GM19240 (cell line): ENCODE results near the gene CANT1.
"Not testable (repeated sequence)": the region's sequence is repeated elsewhere in the genome, so short reads cannot be mapped to it uniquely, and the experiment has no call there.

Source experiments
- DNase-seq: peaks from one replicate; pipeline ENCODE4 v3.0.0; 2011; ENCODE audit warnings: low spot score; ENCODE audit not compliant: insufficient read length

The CANT1 gene

DNA sequence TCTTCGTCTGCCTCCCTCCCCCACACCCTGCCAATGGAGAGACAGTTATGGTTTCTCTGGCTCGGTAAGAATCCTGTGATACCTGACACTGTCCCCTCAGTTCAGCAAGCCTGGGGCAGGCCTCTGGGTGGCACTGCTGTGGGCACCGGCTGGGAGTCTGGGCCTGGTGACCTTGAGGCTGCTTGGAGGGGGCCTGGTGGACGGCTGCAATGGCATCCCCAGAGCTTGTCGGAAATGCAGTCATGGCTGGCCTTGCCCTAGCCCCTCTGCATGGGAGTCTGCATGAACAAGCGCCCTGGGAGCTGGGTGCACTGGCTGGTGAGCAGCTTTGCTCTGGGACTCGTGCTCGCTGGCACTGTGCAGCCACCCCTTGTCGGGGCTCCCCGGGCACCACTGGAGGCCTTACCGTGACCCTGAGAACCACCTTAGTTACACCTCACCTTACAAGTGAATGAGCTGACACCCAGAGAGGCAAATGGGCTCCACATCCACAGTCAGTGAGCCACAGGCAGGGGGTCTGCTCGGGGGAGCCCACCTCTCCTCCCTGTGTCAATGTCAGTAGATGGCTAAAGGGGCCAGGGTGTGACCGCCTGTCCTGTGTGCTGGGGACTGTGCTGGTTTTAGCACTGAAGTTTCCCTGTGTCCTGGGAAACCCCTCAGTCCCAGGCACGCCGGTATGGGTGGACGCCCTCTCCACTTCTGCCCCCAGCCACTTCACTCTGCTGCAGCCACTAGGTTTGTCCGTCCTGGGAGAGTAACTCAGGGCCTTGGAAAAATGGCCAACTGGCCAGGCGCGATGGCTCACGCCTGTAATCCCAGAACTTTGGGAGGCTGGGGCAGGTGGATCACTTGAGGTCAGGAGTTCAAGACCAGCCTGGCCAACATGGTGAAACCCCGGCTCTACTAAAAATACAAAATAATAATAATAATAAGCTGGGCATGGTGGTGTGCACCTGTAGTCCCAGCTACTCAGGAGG, 31.3 kb downstream of the CANT1 start:
- DNase-seq, result no peak

DNA sequence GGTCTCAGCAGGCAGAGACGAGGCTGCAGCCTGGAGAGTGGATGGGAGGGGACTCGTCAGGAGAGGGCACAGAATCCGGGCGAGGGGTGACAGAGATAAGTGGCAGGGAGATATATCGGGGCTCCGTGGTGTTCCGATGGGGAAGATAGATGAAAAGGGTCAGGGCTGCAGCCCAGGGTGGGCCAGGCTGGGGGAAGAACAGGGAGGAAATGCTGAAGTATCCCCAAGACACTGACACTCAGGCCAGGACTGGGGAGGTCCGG, 32.0 kb downstream of the CANT1 start:
- no peak for DNase-seq

- no peak for DNase-seq
Measured at GRCh38 chr17:78976907-78977680, 32.5 kb downstream of the CANT1 start.

DNA sequence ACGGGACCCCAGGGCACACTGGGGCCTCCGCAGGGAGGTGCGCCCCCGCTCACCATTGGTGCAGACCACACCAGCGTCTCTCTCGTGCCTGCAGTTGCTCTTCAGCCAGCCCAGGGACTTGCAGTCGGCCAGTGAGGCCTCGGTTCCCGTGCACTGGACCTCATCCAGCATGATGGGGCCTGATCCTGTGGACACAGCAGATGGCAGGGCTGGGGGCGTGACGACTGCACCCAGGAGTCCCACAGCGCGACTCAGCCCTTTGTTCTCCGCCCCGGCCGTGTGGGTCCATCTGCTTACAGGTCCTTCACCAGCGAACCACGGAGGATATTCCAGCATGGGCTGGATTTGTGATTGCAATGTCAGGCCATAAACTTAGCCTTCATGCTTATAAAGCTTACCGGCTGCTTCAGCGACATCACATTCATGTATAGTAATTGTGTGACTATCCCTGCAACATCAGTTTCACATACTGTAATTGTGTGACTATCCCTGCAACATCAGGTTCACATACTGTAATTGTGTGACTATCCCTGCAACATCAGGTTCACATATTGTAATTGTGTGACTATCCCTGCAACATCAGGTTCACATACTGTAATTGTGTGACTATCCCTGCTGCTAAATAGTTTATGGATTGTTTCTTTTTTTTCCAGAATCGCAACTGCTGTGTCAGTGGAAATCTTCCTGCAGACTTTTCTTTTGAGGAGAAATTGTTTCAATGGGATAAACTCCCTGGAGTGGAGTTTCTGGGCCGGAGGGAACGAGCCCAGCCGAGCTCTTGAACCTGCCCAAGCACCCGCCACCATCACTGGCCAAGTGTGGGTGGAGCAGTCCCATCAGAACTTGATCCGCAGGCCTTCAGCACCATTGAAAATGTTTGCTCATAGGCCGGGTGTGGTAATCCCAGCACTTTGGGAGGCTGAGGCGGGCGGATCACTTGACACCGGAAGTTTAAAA, 34.7 kb downstream of the CANT1 start:
- DNase-seq, result no peak

- DNase-seq, result no peak
Measured at GRCh38 chr17:78973792-78974520, 35.6 kb downstream of the CANT1 start.

GRCh38 chr17:78973196-78973595, 36.4 kb downstream of the CANT1 start:
- no peak for DNase-seq

GRCh38 chr17:78972507-78973105, 37.0 kb downstream of the CANT1 start:
- no peak for DNase-seq

- no peak for DNase-seq
Measured at GRCh38 chr17:78971756-78972506, 37.6 kb downstream of the CANT1 start.

GRCh38 chr17:78970834-78971755, 38.5 kb downstream of the CANT1 start:
- DNase-seq, result peak; percentile 86

DNA sequence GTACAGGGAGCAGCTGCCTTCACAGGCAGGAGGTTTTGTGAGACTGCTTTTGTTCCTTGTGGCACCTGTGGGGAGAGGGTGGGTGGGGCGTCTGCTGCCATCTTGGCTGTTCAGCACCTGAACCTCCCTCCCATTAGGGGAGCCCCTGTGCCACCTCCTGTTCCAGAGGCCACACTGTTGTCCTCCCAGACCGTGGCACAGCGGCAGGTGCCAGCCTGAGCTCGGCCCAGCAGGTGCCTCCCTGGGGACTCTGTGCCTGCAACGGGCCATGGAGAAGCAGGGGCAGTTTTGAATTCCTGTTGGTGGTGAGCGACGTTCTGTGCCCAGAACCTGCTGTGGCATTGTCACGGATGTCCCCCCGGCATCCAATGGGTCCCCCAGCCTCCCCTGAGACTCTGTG, 39.7 kb downstream of the CANT1 start:
- DNase-seq, result no peak

- no peak for DNase-seq
Measured at GRCh38 chr17:78967782-78968362, 41.7 kb downstream of the CANT1 start.

DNA sequence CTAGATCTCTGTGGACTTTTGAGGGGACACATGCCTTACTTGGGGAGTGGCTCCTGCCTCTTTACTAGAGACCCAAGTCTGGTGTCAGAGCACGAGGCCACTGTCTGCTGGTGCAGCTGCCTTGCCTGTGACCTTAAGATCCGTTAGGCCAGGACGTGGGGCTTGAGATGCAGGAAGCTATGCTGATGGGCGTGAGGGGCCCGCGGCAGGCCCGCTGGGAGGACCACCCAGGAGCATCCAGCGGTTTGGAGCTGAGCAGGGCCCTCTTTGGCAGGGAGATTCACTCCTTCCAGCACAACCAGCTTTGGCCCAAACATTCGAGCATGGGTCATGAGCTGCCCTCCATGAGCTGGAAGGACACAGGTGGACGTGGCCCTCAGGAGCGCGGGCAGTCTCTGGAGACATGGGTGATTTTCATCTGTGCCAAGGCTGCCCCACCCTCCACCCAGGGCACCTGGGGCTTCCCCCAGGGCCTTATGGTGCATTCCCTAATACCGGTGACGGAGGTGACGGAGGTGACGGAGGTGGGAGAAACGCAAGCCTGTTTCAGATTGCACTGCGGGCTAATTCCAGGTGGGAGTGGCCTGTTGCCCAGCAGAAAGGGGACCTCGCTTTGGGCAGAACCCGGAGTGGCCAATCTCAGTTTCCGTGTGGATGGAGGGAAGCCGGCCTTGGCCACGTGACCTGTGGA, 42.5 kb downstream of the CANT1 start:
- no peak for DNase-seq

GRCh38 chr17:78966123-78966813, 43.3 kb downstream of the CANT1 start:
- no peak for DNase-seq

- no peak for DNase-seq
Measured at GRCh38 chr17:78965491-78965924, 44.1 kb downstream of the CANT1 start.

DNA sequence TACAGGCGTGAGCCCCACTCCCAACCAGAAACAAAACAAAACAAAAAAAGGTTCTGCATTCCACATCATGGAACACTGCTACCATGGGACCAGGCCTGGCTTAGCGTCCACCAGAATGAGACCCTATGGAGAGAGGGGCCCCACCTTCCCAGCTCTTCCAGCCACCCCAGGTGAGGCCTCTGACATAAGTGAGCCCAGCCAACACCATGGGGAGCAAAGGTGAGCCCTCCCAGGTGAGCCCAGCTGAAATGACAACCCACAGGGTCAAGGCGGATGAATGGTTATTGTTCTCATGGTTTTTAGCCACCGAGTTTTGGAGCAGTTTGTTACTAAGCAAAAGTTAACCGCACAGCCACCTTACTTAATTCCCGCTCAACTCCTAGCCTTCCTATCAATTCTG, 46.2 kb downstream of the CANT1 start:
- no peak for DNase-seq

GRCh38 chr17:78962984-78963348, 46.6 kb downstream of the CANT1 start:
- not testable (repeated sequence) for DNase-seq

GRCh38 chr17:78962345-78962983, 47.1 kb downstream of the CANT1 start:
- no peak for DNase-seq
